A549 (cell line): ENCODE data around the gene IFRD2. TPM values are rescaled to one million over a fixed set of nuclear protein-coding genes. Genes with fewer than 3 reads are reported as not detected.

Experiments used
- ATAC-seq, 2 experiments: fragments of 200-7000 bp in 1 of 2; fragments of >200 bp in 1 of 2; cut with Nextera tagmentation in 1 of 2; cut with Tn5 transposase in 1 of 2; 3 replicates each; pipeline versions ENCODE4 v1.8.0 to v1.9.1; 2018 to 2020; ENCODE audit warnings: mild to moderate bottlenecking in 1 of 2, moderate library complexity in 1 of 2
- CTCF ChIA-PET: fragments of 300-600 bp; sonication (Branson Sonifier 250); formaldehyde crosslinking; extraction: SDS; loops from one replicate; lab custom pipeline; 2021; ENCODE audit warnings: antibody characterized with exemption, inconsistent platforms; lab: Yijun Ruan, JAX
- POLR2A ChIA-PET: fragments of 350-600 bp; formaldehyde crosslinking; extraction: SDS; loops from one replicate; lab custom pipeline; 2021; ENCODE audit warnings: antibody characterized with exemption, inconsistent platforms; lab: Yijun Ruan, JAX
- DNase-seq, 2 experiments: peaks; one replicate each; pipeline versions ENCODE4 v3.0.0 to v3.0.0-alpha.2; 2011 to 2016; ENCODE audit warnings: low read depth in 1 of 2, low spot score in 1 of 2
- FAIRE-seq: peaks from 2 replicates; lab custom pipeline; 2011; peaks lifted over from hg19 to GRCh38; lab: Jason Lieb, UNC
- H3K27ac ChIP-seq, 2 experiments: fragments of >200 bp; sonication (Bioruptor Twin); formaldehyde crosslinking; 3 replicates each; pipeline ENCODE4 v1.5.1; 2016 to 2017
- H3K4me1 ChIP-seq: fragments of >200 bp; sonication (Bioruptor Twin); formaldehyde crosslinking; 3 replicates; pipeline ENCODE4 v1.6.1; 2016
- H3K4me2 ChIP-seq: fragments of >200 bp; sonication (Bioruptor Twin); formaldehyde crosslinking; 3 replicates; pipeline ENCODE4 v1.6.1; 2016
- H3K4me3 ChIP-seq: fragments of >200 bp; sonication (Bioruptor Twin); formaldehyde crosslinking; 3 replicates; pipeline ENCODE4 v1.5.1; 2016
- H3K9me3 ChIP-seq: fragments of >200 bp; sonication (Bioruptor Twin); formaldehyde crosslinking; 3 replicates; pipeline ENCODE4 v1.6.1; 2016
- ATOH8 ChIP-seq: fragments of 250-450 bp; sonication (Bioruptor Pico); IDR thresholded peaks from 2 replicates; pipeline ENCODE4 v1.5.0; 2020; ENCODE audit warnings: low read depth, mild to moderate bottlenecking, moderate library complexity
- BHLHE40 ChIP-seq: IDR thresholded peaks from 2 replicates; pipeline ENCODE4 v1.6.1; 2012; ENCODE audit warnings: low read depth, low read length, inconsistent platforms
- CBX2 ChIP-seq: fragments of 200-600 bp; sonication (generic); IDR thresholded peaks from 2 replicates; pipeline ENCODE4 v1.6.1; 2016; ENCODE audit warnings: low read depth, mild to moderate bottlenecking, borderline replicate concordance
- CBX8 ChIP-seq: fragments of 200-600 bp; sonication (generic); IDR thresholded peaks from 2 replicates; pipeline ENCODE4 v1.6.1; 2016
- CEBPB ChIP-seq, 2 experiments: fragments of >200 bp in 1 of 2; sonication (Bioruptor Twin) in 1 of 2; formaldehyde crosslinking in 1 of 2; IDR thresholded peaks; 2 replicates each; pipeline ENCODE4 v1.6.1; 2012 to 2016
- CTCF ChIP-seq: fragments of >200 bp; sonication (Bioruptor Twin); formaldehyde crosslinking; IDR thresholded peaks from 3 replicates; pipeline ENCODE4 v1.5.1; 2016
- EHMT2 ChIP-seq: fragments of 200-600 bp; sonication (generic); IDR thresholded peaks from 2 replicates; pipeline ENCODE4 v1.6.1; 2016; ENCODE audit warnings: antibody characterized with exemption, low read depth, mild to moderate bottlenecking, moderate library complexity
- FOXS1 ChIP-seq: fragments of 250-450 bp; sonication (Bioruptor Pico); IDR thresholded peaks from 2 replicates; pipeline ENCODE4 v1.5.0; 2020; ENCODE audit warnings: mild to moderate bottlenecking, moderate library complexity
- HDAC2 ChIP-seq: fragments of 200-600 bp; sonication (generic); IDR thresholded peaks from 2 replicates; pipeline ENCODE4 v1.6.1; 2016
- HMGXB4 ChIP-seq: fragments of 250-450 bp; sonication (Bioruptor Pico); IDR thresholded peaks from 2 replicates; pipeline ENCODE4 v1.5.0; 2021; ENCODE audit warnings: mild to moderate bottlenecking, moderate library complexity, borderline replicate concordance
- JUNB ChIP-seq: fragments of >200 bp; sonication (Bioruptor Twin); formaldehyde crosslinking; IDR thresholded peaks from 2 replicates; pipeline ENCODE4 v1.6.1; 2016
- KDM1A ChIP-seq: fragments of 200-600 bp; sonication (generic); IDR thresholded peaks from 2 replicates; pipeline ENCODE4 v1.6.1; 2016; ENCODE audit warnings: low read depth, mild to moderate bottlenecking
- MAFK ChIP-seq: fragments of 450-650 bp; IDR thresholded peaks from 2 replicates; pipeline ENCODE4 v1.6.1; 2014; ENCODE audit not compliant: partially characterized antibody
- MAX ChIP-seq: IDR thresholded peaks from 2 replicates; pipeline ENCODE4 v1.6.1; 2012
- NR3C1 ChIP-seq: fragments of >200 bp; sonication (Bioruptor Twin); formaldehyde crosslinking; IDR thresholded peaks from 3 replicates; pipeline ENCODE4 v1.6.1; 2017
- PHF8 ChIP-seq: fragments of 200-600 bp; sonication (generic); IDR thresholded peaks from 2 replicates; pipeline ENCODE4 v1.6.1; 2016; ENCODE audit warnings: low read depth, mild to moderate bottlenecking, antibody characterized with exemption, moderate library complexity, borderline replicate concordance
- POLR2AphosphoS2 ChIP-seq: conservative IDR thresholded peaks from 2 replicates; pipeline ENCODE4 v1.6.1; 2012; ENCODE audit warnings: low read length, improper control_type of control experiment, inconsistent platforms
- REST ChIP-seq: fragments of 200-600 bp; sonication (generic); IDR thresholded peaks from 2 replicates; pipeline ENCODE4 v1.6.1; 2016; ENCODE audit warnings: antibody characterized with exemption, mild to moderate bottlenecking, moderate library complexity
- RFX5 ChIP-seq: fragments of 450-650 bp; IDR thresholded peaks from 2 replicates; pipeline ENCODE4 v1.7.1; 2014; ENCODE audit warnings: antibody characterized with exemption, mild to moderate bottlenecking, moderate library complexity
- SREBF2 ChIP-seq: fragments of 450-650 bp; IDR thresholded peaks from 2 replicates; pipeline ENCODE4 v1.6.1; 2014; ENCODE audit warnings: mild to moderate bottlenecking, moderate library complexity
- TFCP2L1 ChIP-seq: fragments of 250-450 bp; sonication (Bioruptor Pico); IDR thresholded peaks from 2 replicates; pipeline ENCODE4 v1.5.0; 2021; ENCODE audit warnings: mild to moderate bottlenecking
- USF2 ChIP-seq: fragments of 450-650 bp; IDR thresholded peaks from 2 replicates; pipeline ENCODE4 v1.6.1; 2014; ENCODE audit warnings: antibody characterized with exemption
- ZNF302 ChIP-seq: fragments of 250-450 bp; sonication (Bioruptor Pico); IDR thresholded peaks from 2 replicates; pipeline ENCODE4 v1.9.0; 2021; ENCODE audit warnings: inconsistent platforms, mild to moderate bottlenecking, moderate library complexity
- WGBS: methylation state at CpG from one replicate; pipeline ENCODE4 v1.1.6; 2017; ENCODE audit errors: missing lambda C conversion rate; 5-methylcytosine and 5-hydroxymethylcytosine counted together
- polyA plus RNA-seq, 4 experiments: library from polyadenylated mRNA; depleted of rRNA in 3 of 4; stranded (reverse); fragments of >200 nt; fragmentation: RNase III in 1 of 4; extraction: RNeasy Plus Mini Kit Qiagen cat#74134 plus additional on column Dnase treatment in 1 of 4; gene quantifications; 2 replicates in 3 of 4; 3 replicates in 1 of 4; pipeline ENCODE4 v1.2.3, GENCODE V29; 2011 to 2017

The IFRD2 gene
- polyA plus RNA-seq, 2 of the 4 experiments (the other 2 are of a cell fraction), result 42.2 to 79.7 TPM

- POLR2A ChIA-PET, result no interaction called here
- WGBS, result 90% methylated on average over 5 of the region's 19 CpGs
- CTCF ChIA-PET, result interaction anchor here (1.5 to 6.2 kb wide), 2 partner anchors 9 to 137 kb away, joined by 3 to 56 read pairs; partner anchors contain the start of gene HYAL2
- H3K4me3 ChIP-seq, result no peak overlapping the region
- H3K4me1 ChIP-seq, result peaks cover 36% of the 10 kb centered on the region
- ATAC-seq, result no peak
- DNase-seq, result no peak
- H3K9me3 ChIP-seq, result no peaks in the 10 kb centered on the region
- TF ChIP-seq USF2 (no peak), CBX2 (no peak), CEBPB (IDR thresholded peaks at IDR 0.05) (no peak), HMGXB4 (CRISPR knock-in tag) (no peak)
- no peak overlapping the region for H3K27ac ChIP-seq
- H3K4me2 ChIP-seq, result no peak overlapping the region
- FAIRE-seq, result no peak
These were observed 39.2 kb upstream of the IFRD2 start for GRCh38 chr3:50331364-50331907.

GRCh38 chr3:50330330-50330729 is 38.1 kb upstream of the IFRD2 start:
- FAIRE-seq (no peak), ATAC-seq (no peak), DNase-seq (no peak)
- H3K4me2 ChIP-seq, result no peak overlapping the region
- H3K4me3 ChIP-seq, result no peak overlapping the region
- peaks cover 27% of the 10 kb centered on the region for H3K4me1 ChIP-seq
- H3K9me3 ChIP-seq, result no peaks in the 10 kb centered on the region
- H3K27ac ChIP-seq, result no peak overlapping the region
- 85% methylated on average over 3 of the region's 10 CpGs for WGBS
- no peak for TF ChIP-seq FOXS1
- no peak for TF ChIP-seq PHF8
- no peak for TF ChIP-seq REST
- TF ChIP-seq RFX5, result no peak
- no peak for TF ChIP-seq JUNB
- TF ChIP-seq CBX8, result no peak
- TF ChIP-seq HDAC2, result no peak
- no peak for TF ChIP-seq CTCF
- no peak for TF ChIP-seq BHLHE40
- no peak for TF ChIP-seq ZNF302 (CRISPR knock-in tag)
- TF ChIP-seq EHMT2, result no peak
- no peak for TF ChIP-seq MAFK
- TF ChIP-seq TFCP2L1 (CRISPR knock-in tag), result no peak
- TF ChIP-seq ATOH8 (CRISPR knock-in tag), result no peak
- no peak for TF ChIP-seq MAX
- no peak for TF ChIP-seq KDM1A
- TF ChIP-seq NR3C1, result no peak
- TF ChIP-seq POLR2AphosphoS2, result no peak
- no peak for TF ChIP-seq SREBF2
- ChIA-PET CTCF (interaction anchor here (1.5 kb wide), 1 partner anchor 135 kb away, joined by 3 read pairs; no protein-coding TSS in a partner anchor), POLR2A (no interaction called here)
